Activated CD8-positive, alpha-beta T cell treated with anti-CD3 and anti-CD28 coated beads for 36 hours (primary cell): ENCODE data around the gene ATP5ME. TPM values are rescaled to one million over a fixed set of nuclear protein-coding genes. Genes with fewer than 3 reads are reported as not detected.

Experiments
- ATAC-seq: fragments of 200-7000 bp; cut with Tn5 transposase; one replicate; pipeline ENCODE4 v1.10.0; 2021; ENCODE audit warnings: mild to moderate bottlenecking, moderate library complexity
- CTCF ChIA-PET: fragments of 350-600 bp; sonication (Branson Sonifier 250); formaldehyde crosslinking; loops from one replicate; lab custom pipeline; 2021; ENCODE audit warnings: antibody characterized with exemption; lab: Charles Lee
- POLR2A ChIA-PET: fragments of 350-600 bp; sonication (Branson Sonifier 250); formaldehyde crosslinking; loops from one replicate; lab custom pipeline; 2021; ENCODE audit warnings: antibody characterized with exemption; lab: Charles Lee
- DNase-seq: peaks from one replicate; pipeline ENCODE4 v3.0.0-alpha.2; 2020
- H3K27ac Mint-ChIP-seq: one replicate; pipeline ENCODE4 v1.8.0; 2021; ENCODE audit warnings: mild to moderate bottlenecking, mixed read lengths
- H3K27me3 Mint-ChIP-seq: one replicate; pipeline ENCODE4 v1.8.0; 2021; ENCODE audit warnings: mixed read lengths
- H3K36me3 Mint-ChIP-seq: one replicate; pipeline ENCODE4 v1.8.0; 2021; ENCODE audit warnings: low read depth, mixed read lengths
- H3K4me1 Mint-ChIP-seq: one replicate; pipeline ENCODE4 v1.8.0; 2021; ENCODE audit warnings: low read depth, mixed read lengths
- H3K4me3 Mint-ChIP-seq: one replicate; pipeline ENCODE4 v1.8.0; 2021; ENCODE audit warnings: mild to moderate bottlenecking, moderate library complexity, mixed read lengths
- H3K9me3 Mint-ChIP-seq: one replicate; pipeline ENCODE4 v1.8.0; 2021; ENCODE audit warnings: mixed read lengths
- CTCF ChIP-seq: fragments of 200-600 bp; IDR thresholded peaks from one replicate; pipeline ENCODE4 v1.8.0; 2022; ENCODE audit warnings: antibody characterized with exemption, mild to moderate bottlenecking
- intact Hi-C: fragments of 100-400 bp; cut with micrococcal nuclease; formaldehyde crosslinking; loops from one replicate; pipeline ENCODE4 v1.10.0; 2022
- total RNA-seq, 2 experiments: library from RNA; stranded (reverse); gene quantifications; one replicate each; pipeline ENCODE4 v1.2.3, GENCODE V29; 2021

ATP5ME gene
- total RNA-seq, 2 experiments from 2014 or later = 221 to 234 TPM

- CTCF ChIA-PET = no interaction called here
- no peaks in the 10 kb centered on the region for H3K9me3 Mint-ChIP-seq
Measured at GRCh38 chr4:686413-687040, 12.5 kb upstream of the ATP5ME start.

DNA sequence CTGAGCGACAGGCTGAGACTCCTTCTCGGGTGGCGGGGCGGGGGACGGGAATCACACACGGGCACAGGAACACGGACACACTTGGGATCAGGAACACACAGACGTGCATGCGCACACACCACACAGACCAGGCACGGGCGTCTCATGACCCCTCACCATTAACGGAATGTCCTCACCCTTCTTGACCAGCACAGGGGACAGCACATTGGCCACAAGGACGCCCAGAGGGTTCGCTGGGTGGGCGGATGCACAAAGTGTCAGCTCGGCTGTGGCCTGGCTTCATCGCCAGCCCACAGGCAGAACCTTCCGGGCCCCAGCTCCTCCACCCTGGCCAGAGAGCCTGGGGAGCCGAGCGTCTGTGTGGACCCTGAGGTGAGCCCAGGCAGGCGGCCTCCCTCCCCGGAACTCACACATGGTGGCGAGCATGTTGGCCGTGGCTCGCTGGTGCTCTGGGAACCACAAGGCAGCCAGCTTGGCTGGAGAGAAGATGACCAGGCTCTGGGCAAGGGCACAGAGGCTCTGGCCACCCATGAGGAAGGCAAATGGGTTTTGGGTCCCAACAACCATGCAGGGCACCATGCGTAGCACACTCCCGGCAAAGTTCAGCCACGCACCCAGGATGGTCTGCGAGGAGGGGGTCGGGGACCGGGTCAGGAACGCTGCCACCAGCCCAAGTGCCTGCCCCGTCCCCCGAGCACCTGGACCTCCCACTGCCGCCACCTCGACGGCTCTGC is 11.8 kb upstream of the ATP5ME start:
- CTCF ChIA-PET = interaction anchor here (0.6 kb wide), 1 partner anchor 249 kb away, joined by 5 read pairs; no protein-coding TSS in a partner anchor
- Mint-ChIP-seq H3K36me3 (no peaks in the 10 kb centered on the region), H3K9me3 (no peaks in the 10 kb centered on the region), H3K4me1 (peaks cover under 1% of the 10 kb centered on the region), H3K27ac (no peak overlapping the region), H3K4me3 (no peak overlapping the region), H3K27me3 (peaks cover 12% of the 10 kb centered on the region)
- DNase-seq (no peak), ATAC-seq (no peak)
- TF ChIP-seq CTCF = no peak
- POLR2A ChIA-PET = interaction anchor here (0.6 to 1.6 kb wide), 2 partner anchors 10 to 52 kb away, joined by 4 to 6 read pairs; no protein-coding TSS in a partner anchor
- intact Hi-C loops = no loop called here

More at GRCh38 chr4:686413-687040, 12.5 kb upstream of the ATP5ME start:
- TF ChIP-seq CTCF = no peak
- Mint-ChIP-seq H3K36me3 (no peaks in the 10 kb centered on the region), H3K4me1 (no peaks in the 10 kb centered on the region), H3K27me3 (peaks cover 12% of the 10 kb centered on the region), H3K27ac (no peak overlapping the region), H3K4me3 (no peak overlapping the region)
- POLR2A ChIA-PET = interaction anchor here (1.6 kb wide), 1 partner anchor 11 kb away, joined by 6 read pairs; no protein-coding TSS in a partner anchor
- ATAC-seq (no peak), DNase-seq (no peak)
- intact Hi-C loops = no loop called here

- no peak for TF ChIP-seq CTCF
- intact Hi-C loops = no loop called here
- no peaks in the 10 kb centered on the region for H3K36me3 Mint-ChIP-seq
- peaks cover 7% of the 10 kb centered on the region for H3K4me1 Mint-ChIP-seq
- DNase-seq (no peak), ATAC-seq (no peak)
- H3K27ac Mint-ChIP-seq = no peak overlapping the region
- peaks cover 11% of the 10 kb centered on the region for H3K27me3 Mint-ChIP-seq
- no peak overlapping the region for H3K4me3 Mint-ChIP-seq
- ChIA-PET POLR2A (interaction anchor here (1.1 kb wide), 1 partner anchor 25 kb away, joined by 4 read pairs; no protein-coding TSS in a partner anchor), CTCF (interaction anchor here (0.8 to 1.8 kb wide), 4 partner anchors 12 to 19 kb away, joined by 3 to 11 read pairs (median 4); no protein-coding TSS in a partner anchor)
- no peaks in the 10 kb centered on the region for H3K9me3 Mint-ChIP-seq
Measured at GRCh38 chr4:684623-685327, 10.7 kb upstream of the ATP5ME start.

GRCh38 chr4:683982-684622 is 10.0 kb upstream of the ATP5ME start:
- H3K27me3 Mint-ChIP-seq = peaks cover 11% of the 10 kb centered on the region
- ChIA-PET POLR2A (interaction anchor here (1.1 kb wide), 1 partner anchor 25 kb away, joined by 4 read pairs; no protein-coding TSS in a partner anchor), CTCF (interaction anchor here (0.6 to 1.8 kb wide), 7 partner anchors 10 to 326 kb away, joined by 3 to 11 read pairs (median 4); partner anchors contain the start of genes ATP5ME and MYL5)

More at GRCh38 chr4:683982-684622, 10.0 kb upstream of the ATP5ME start:
- DNase-seq (peak; percentile 66), ATAC-seq (peak; percentile 22)
- no peak overlapping the region for H3K4me3 Mint-ChIP-seq
- peaks cover 7% of the 10 kb centered on the region for H3K4me1 Mint-ChIP-seq
- no peak overlapping the region for H3K27ac Mint-ChIP-seq
- intact Hi-C loops = no loop called here
- no peaks in the 10 kb centered on the region for H3K9me3 Mint-ChIP-seq
- TF ChIP-seq CTCF = peak; percentile 71
- no peaks in the 10 kb centered on the region for H3K36me3 Mint-ChIP-seq
